PFSK-1 (cell line): ENCODE measurements around the gene PPP1R8.

Experiments
- POLR2AphosphoS5 ChIP-seq: IDR thresholded peaks from 2 replicates; pipeline ENCODE4 v1.6.1; 2012; ENCODE audit warnings: low read depth, mild to moderate bottlenecking, control low read depth, low read length, moderate library complexity
- TAF1 ChIP-seq: IDR thresholded peaks from 2 replicates; pipeline ENCODE4 v1.6.1; 2012; ENCODE audit warnings: low read length, control low read depth, borderline replicate concordance; ENCODE audit not compliant: insufficient read depth
- TF ChIP-seq, protein P1 (sequence below), 2 experiments: IDR thresholded peaks; 2 replicates each; pipeline versions ENCODE4 v1.6.1 to v1.8.0; 2011 to 2012; ENCODE audit warnings: low read depth in 2 of 2, low read length in 2 of 2, control low read depth in 1 of 2, inconsistent platforms in 1 of 2, mild to moderate bottlenecking in 1 of 2, moderate library complexity in 1 of 2; ENCODE audit not compliant: insufficient read depth in 1 of 2

DNA sequence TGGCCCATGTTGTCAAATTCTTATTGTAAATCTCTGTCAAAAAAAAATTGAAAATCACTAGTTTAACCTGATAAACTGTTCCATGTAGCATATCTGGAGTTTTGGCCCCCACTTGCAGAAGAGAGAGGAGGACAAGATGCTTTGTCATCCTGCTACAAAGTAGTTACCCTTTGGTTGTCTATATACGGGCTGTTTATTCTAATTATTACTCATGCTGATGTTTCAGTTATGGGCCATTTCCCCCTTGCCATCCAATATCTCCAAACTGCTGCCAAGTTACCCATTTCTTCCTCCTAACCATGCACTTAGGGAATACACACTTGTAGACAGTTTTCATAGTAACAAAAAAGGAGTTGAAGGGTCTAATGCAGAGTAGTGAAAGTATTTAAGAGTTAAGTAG lies 35.0 kb upstream of the PPP1R8 start:
- TF ChIP-seq POLR2AphosphoS5 (no peak), TAF1 (no peak)
- TF ChIP-seq, protein P1, sequence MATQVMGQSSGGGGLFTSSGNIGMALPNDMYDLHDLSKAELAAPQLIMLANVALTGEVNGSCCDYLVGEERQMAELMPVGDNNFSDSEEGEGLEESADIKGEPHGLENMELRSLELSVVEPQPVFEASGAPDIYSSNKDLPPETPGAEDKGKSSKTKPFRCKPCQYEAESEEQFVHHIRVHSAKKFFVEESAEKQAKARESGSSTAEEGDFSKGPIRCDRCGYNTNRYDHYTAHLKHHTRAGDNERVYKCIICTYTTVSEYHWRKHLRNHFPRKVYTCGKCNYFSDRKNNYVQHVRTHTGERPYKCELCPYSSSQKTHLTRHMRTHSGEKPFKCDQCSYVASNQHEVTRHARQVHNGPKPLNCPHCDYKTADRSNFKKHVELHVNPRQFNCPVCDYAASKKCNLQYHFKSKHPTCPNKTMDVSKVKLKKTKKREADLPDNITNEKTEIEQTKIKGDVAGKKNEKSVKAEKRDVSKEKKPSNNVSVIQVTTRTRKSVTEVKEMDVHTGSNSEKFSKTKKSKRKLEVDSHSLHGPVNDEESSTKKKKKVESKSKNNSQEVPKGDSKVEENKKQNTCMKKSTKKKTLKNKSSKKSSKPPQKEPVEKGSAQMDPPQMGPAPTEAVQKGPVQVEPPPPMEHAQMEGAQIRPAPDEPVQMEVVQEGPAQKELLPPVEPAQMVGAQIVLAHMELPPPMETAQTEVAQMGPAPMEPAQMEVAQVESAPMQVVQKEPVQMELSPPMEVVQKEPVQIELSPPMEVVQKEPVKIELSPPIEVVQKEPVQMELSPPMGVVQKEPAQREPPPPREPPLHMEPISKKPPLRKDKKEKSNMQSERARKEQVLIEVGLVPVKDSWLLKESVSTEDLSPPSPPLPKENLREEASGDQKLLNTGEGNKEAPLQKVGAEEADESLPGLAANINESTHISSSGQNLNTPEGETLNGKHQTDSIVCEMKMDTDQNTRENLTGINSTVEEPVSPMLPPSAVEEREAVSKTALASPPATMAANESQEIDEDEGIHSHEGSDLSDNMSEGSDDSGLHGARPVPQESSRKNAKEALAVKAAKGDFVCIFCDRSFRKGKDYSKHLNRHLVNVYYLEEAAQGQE (IDR thresholded peaks at IDR 0.05; ENCODE audit: insufficient read depth in 1 of 2, low read depth in 2 of 2, low read length in 2 of 2): no peak
